Skeletal muscle cell (primary cell): ENCODE data around the gene SETD1B.
"Not testable (repeated sequence)": the region's sequence is repeated elsewhere in the genome, so short reads cannot be mapped to it uniquely, and the experiment has no call there.

ENCODE experiments used
- DNase-seq: peaks from one replicate; pipeline ENCODE4 v3.0.0-alpha.2; 2010; ENCODE audit warnings: low read depth
- H3K4me3 ChIP-seq: 2 replicates; pipeline ENCODE4 v1.5.1; 2011; ENCODE audit warnings: low read depth, mild to moderate bottlenecking, control low read depth, low read length, moderate library complexity

SETD1B gene

GRCh38 chr12:121778567-121779421, 25.0 kb upstream of the SETD1B start:
- no peak overlapping the region for H3K4me3 ChIP-seq
- DNase-seq = no peak

- H3K4me3 ChIP-seq = no peak overlapping the region
- DNase-seq = no peak
Observed at GRCh38 chr12:121779422-121779895, 24.4 kb upstream of the SETD1B start.

GRCh38 chr12:121780429-121780828, 23.4 kb upstream of the SETD1B start:
- DNase-seq = no peak
- no peak overlapping the region for H3K4me3 ChIP-seq

GRCh38 chr12:121781484-121781997, 22.3 kb upstream of the SETD1B start:
- no peak overlapping the region for H3K4me3 ChIP-seq
- DNase-seq = no peak

GRCh38 chr12:121781998-121782979, 21.5 kb upstream of the SETD1B start:
- H3K4me3 ChIP-seq = no peak overlapping the region
- DNase-seq = no peak

- H3K4me3 ChIP-seq = no peak overlapping the region
- no peak for DNase-seq
Observed at GRCh38 chr12:121783766-121784165, 20.0 kb upstream of the SETD1B start.

GRCh38 chr12:121784460-121784859, 19.3 kb upstream of the SETD1B start:
- H3K4me3 ChIP-seq = no peak overlapping the region
- no peak for DNase-seq

GRCh38 chr12:121786440-121786825, 17.4 kb upstream of the SETD1B start:
- peak; percentile 67 for DNase-seq
- H3K4me3 ChIP-seq = no peak overlapping the region

- no peak for DNase-seq
- no peak overlapping the region for H3K4me3 ChIP-seq
Observed at GRCh38 chr12:121787063-121788025, 16.5 kb upstream of the SETD1B start.

- no peak for DNase-seq
- H3K4me3 ChIP-seq = no peak overlapping the region
Observed at GRCh38 chr12:121788176-121788818, 15.5 kb upstream of the SETD1B start.

- no peak for DNase-seq
- H3K4me3 ChIP-seq = no peak overlapping the region
Observed at GRCh38 chr12:121789233-121789781, 14.5 kb upstream of the SETD1B start.

GRCh38 chr12:121789800-121790728, 13.7 kb upstream of the SETD1B start:
- H3K4me3 ChIP-seq = no peak overlapping the region
- no peak for DNase-seq

GRCh38 chr12:121790785-121791184, 13.0 kb upstream of the SETD1B start:
- not testable (repeated sequence) for DNase-seq, H3K4me3 ChIP-seq

GRCh38 chr12:121791671-121792551, 11.9 kb upstream of the SETD1B start:
- no peak for DNase-seq
- H3K4me3 ChIP-seq = no peak overlapping the region

GRCh38 chr12:121792607-121793439, 11.0 kb upstream of the SETD1B start:
- DNase-seq = no peak
- H3K4me3 ChIP-seq = peak overlapping the region; percentile 53
